Measurements from ENCODE around the gene TCP11L1. TPM values are rescaled to one million over a fixed set of nuclear protein-coding genes. Genes with fewer than 3 reads are reported as not detected.

The TCP11L1 gene
- total and polyA plus RNA-seq, 2 donors (not counting 1 experiment from before 2014, with no cell fraction given) = 7.7 to 19.7 TPM

GRCh38 chr11:33016654-33017053, 22.7 kb upstream of the TCP11L1 start:
- Histone ChIP-seq H3K9ac (ENCODE audit: low read length) (no peak overlapping the region), H3K9me3 (ENCODE audit: control extremely low read depth in 1 of 3, control insufficient read depth in 2 of 3, insufficient read depth in 1 of 3, low read length in 2 of 3) (peaks cover 0 to 9% (median 0%) of the 10 kb centered on the region in 3 donors), H3K27me3 (replicated peaks in 1 of 4; ENCODE audit: control extremely low read depth in 1 of 4, control insufficient read depth in 3 of 4, insufficient read depth in 4 of 4, low read length in 3 of 4) (peaks cover 0 to 33% (median 26%) of the 10 kb centered on the region in 4 experiments), H2AFZ (ENCODE audit: insufficient read depth, low read depth, low read length, poor library complexity, severe bottlenecking) (peak overlapping the region; percentile 76), H3K27ac (ENCODE audit: low read length in 2 of 2) (no peak overlapping the region), H4K20me1 (ENCODE audit: control insufficient read depth, insufficient read depth, low read length, poor library complexity, severe bottlenecking) (no peaks in the 10 kb centered on the region), H3K4me3 (ENCODE audit: control extremely low read depth in 1 of 5, extremely low read depth in 1 of 5, insufficient read depth in 1 of 5, low read depth in 2 of 5, low read length in 4 of 5) (peak overlapping the region in 1 of 5 experiments; percentile 56), H3K36me3 (replicated peaks in 1 of 2; ENCODE audit: control extremely low read depth in 1 of 2, control insufficient read depth in 1 of 2, extremely low read depth in 1 of 2, insufficient read depth in 2 of 2, low read length in 1 of 2) (no peaks in the 10 kb centered on the region), H3K79me2 (ENCODE audit: control insufficient read depth, insufficient read depth, low read length) (no peaks in the 10 kb centered on the region), H3K4me2 (replicated peaks; ENCODE audit: low read depth, low read length, poor library complexity, severe bottlenecking) (peak overlapping the region; percentile 80), H3K4me1 (ENCODE audit: control insufficient read depth in 2 of 2, insufficient read depth in 2 of 2, low read length in 2 of 2) (peaks cover 8 to 11% of the 10 kb centered on the region in 2 donors)
- intact Hi-C loops (cut with micrococcal nuclease) = loop anchor here (1.0 kb wide), 1 partner anchor 23 kb away; the partner anchor contains the start of gene TCP11L1
- ChIA-PET CTCF (interaction anchor here (0.9 kb wide), 1 partner anchor 49 kb away, joined by 3 read pairs; no protein-coding TSS in a partner anchor), POLR2A (no interaction called here)
- DNase-seq = no peak
- WGBS (ENCODE audit: insufficient coverage) = 100% methylated on average over 1 of the region's 4 CpGs
- no peak for ATAC-seq (ENCODE audit: low read depth)
- Mint-ChIP-seq H3K27ac (no peak overlapping the region), H3K4me3 (peak overlapping the region; percentile 79), H3K27me3 (peaks cover 55% of the 10 kb centered on the region), H3K4me1 (peaks cover 11% of the 10 kb centered on the region), H3K9me3 (ENCODE audit: insufficient read depth) (no peaks in the 10 kb centered on the region)
- TF ChIP-seq EZH2 (IDR thresholded peaks at IDR 0.05; ENCODE audit: borderline replicate concordance, insufficient read depth, low read depth, low read length, poor library complexity, severe bottlenecking) = no peak
- TF ChIP-seq, protein P1, sequence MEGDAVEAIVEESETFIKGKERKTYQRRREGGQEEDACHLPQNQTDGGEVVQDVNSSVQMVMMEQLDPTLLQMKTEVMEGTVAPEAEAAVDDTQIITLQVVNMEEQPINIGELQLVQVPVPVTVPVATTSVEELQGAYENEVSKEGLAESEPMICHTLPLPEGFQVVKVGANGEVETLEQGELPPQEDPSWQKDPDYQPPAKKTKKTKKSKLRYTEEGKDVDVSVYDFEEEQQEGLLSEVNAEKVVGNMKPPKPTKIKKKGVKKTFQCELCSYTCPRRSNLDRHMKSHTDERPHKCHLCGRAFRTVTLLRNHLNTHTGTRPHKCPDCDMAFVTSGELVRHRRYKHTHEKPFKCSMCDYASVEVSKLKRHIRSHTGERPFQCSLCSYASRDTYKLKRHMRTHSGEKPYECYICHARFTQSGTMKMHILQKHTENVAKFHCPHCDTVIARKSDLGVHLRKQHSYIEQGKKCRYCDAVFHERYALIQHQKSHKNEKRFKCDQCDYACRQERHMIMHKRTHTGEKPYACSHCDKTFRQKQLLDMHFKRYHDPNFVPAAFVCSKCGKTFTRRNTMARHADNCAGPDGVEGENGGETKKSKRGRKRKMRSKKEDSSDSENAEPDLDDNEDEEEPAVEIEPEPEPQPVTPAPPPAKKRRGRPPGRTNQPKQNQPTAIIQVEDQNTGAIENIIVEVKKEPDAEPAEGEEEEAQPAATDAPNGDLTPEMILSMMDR (IDR thresholded peaks at IDR 0.05) = no peak

- ChIA-PET POLR2A (no interaction called here), CTCF (interaction anchor here (0.9 kb wide), 1 partner anchor 48 kb away, joined by 3 read pairs; no protein-coding TSS in a partner anchor)
- no peaks in the 10 kb centered on the region for H3K79me2 ChIP-seq (ENCODE audit: control insufficient read depth, insufficient read depth, low read length)
- no peak overlapping the region for H3K4me2 ChIP-seq (replicated peaks; ENCODE audit: low read depth, low read length, poor library complexity, severe bottlenecking)
- H3K4me1 ChIP-seq (ENCODE audit: control insufficient read depth in 2 of 2, insufficient read depth in 2 of 2, low read length in 2 of 2) = peaks cover 5 to 11% of the 10 kb centered on the region in 2 donors
- intact Hi-C loops (cut with micrococcal nuclease) = loop anchor here (1.0 kb wide), 1 partner anchor 22 kb away; the partner anchor contains the start of gene TCP11L1
- no peaks in the 10 kb centered on the region for H3K36me3 ChIP-seq (replicated peaks in 1 of 2; ENCODE audit: control extremely low read depth in 1 of 2, control insufficient read depth in 1 of 2, extremely low read depth in 1 of 2, insufficient read depth in 2 of 2, low read length in 1 of 2)
- 100% methylated on average over 5 of the region's 9 CpGs for WGBS (ENCODE audit: insufficient coverage)
- no peak overlapping the region for H3K27ac Mint-ChIP-seq
- H3K27ac ChIP-seq (ENCODE audit: low read length in 2 of 2) = no peak overlapping the region
- no peak for DNase-seq
- no peak overlapping the region for H3K4me3 Mint-ChIP-seq
- no peaks in the 10 kb centered on the region for H3K9me3 Mint-ChIP-seq (ENCODE audit: insufficient read depth)
- H3K4me1 Mint-ChIP-seq = peaks cover 10% of the 10 kb centered on the region
- no peaks in the 10 kb centered on the region for H4K20me1 ChIP-seq (ENCODE audit: control insufficient read depth, insufficient read depth, low read length, poor library complexity, severe bottlenecking)
- peaks cover 61% of the 10 kb centered on the region for H3K27me3 Mint-ChIP-seq
- TF ChIP-seq, protein P1 (IDR thresholded peaks at IDR 0.05) = no peak
- no peak for TF ChIP-seq EZH2 (IDR thresholded peaks at IDR 0.05; ENCODE audit: borderline replicate concordance, insufficient read depth, low read depth, low read length, poor library complexity, severe bottlenecking)
- no peak overlapping the region for H3K4me3 ChIP-seq (ENCODE audit: control extremely low read depth in 1 of 5, extremely low read depth in 1 of 5, insufficient read depth in 1 of 5, low read depth in 2 of 5, low read length in 4 of 5)
- no peak overlapping the region for H2AFZ ChIP-seq (ENCODE audit: insufficient read depth, low read depth, low read length, poor library complexity, severe bottlenecking)
- no peak for ATAC-seq (ENCODE audit: low read depth)
- H3K9ac ChIP-seq (ENCODE audit: low read length) = no peak overlapping the region
- H3K9me3 ChIP-seq (ENCODE audit: control extremely low read depth in 1 of 3, control insufficient read depth in 2 of 3, insufficient read depth in 1 of 3, low read length in 2 of 3) = peaks cover 0 to 9% (median 0%) of the 10 kb centered on the region in 3 donors
- peaks cover 0 to 33% (median 26%) of the 10 kb centered on the region in 4 experiments for H3K27me3 ChIP-seq (replicated peaks in 1 of 4; ENCODE audit: control extremely low read depth in 1 of 4, control insufficient read depth in 3 of 4, insufficient read depth in 4 of 4, low read length in 3 of 4)
Measured at GRCh38 chr11:33017478-33017877, 21.9 kb upstream of the TCP11L1 start.
